Breast epithelium (tissue), 4 donors: ENCODE measurements around the gene LENG8. TPM values are rescaled to one million over a fixed set of nuclear protein-coding genes. Genes with fewer than 3 reads are reported as not detected.
A peak's percentile ranks its signal among the peaks of the same experiment; 100 is the strongest.
"Not testable (repeated sequence)": the region's sequence is repeated elsewhere in the genome, so short reads cannot be mapped to it uniquely, and the experiment has no call there.

Experiments
- DNase-seq, 2 donors: peaks; one replicate each; pipeline ENCODE4 v3.0.0-alpha.2; 2019; ENCODE audit warnings: low spot score in 2 of 2
- H3K27ac ChIP-seq, 2 donors: fragments of 200-600 bp; sonication (generic) in 1 of 2; one replicate each; pipeline ENCODE4 v1.5.1; 2016 to 2019; ENCODE audit warnings: mild to moderate bottlenecking in 1 of 2
- H3K27me3 ChIP-seq, 2 donors: fragments of 200-600 bp; sonication (generic) in 1 of 2; one replicate each; pipeline versions ENCODE4 v1.5.1 to v1.6.0; 2017 to 2019; ENCODE audit warnings: control low read depth in 1 of 2, mild to moderate bottlenecking in 1 of 2
- H3K36me3 ChIP-seq: fragments of 200-600 bp; one replicate; pipeline ENCODE4 v1.5.1; 2019
- H3K4me1 ChIP-seq, 2 donors: fragments of 200-600 bp; sonication (generic); one replicate each; pipeline ENCODE4 v1.5.1; 2016 to 2019; ENCODE audit warnings: control low read depth in 1 of 2
- H3K4me3 ChIP-seq, 3 donors: fragments of 200-600 bp; sonication (generic); 1 replicate in 2 of 3; 2 replicates in 1 of 3; pipeline ENCODE4 v1.5.1; 2016 to 2019; ENCODE audit warnings: mild to moderate bottlenecking in 3 of 3, moderate library complexity in 2 of 3
- H3K9me3 ChIP-seq, 2 donors: fragments of 200-600 bp; sonication (generic) in 1 of 2; one replicate each; pipeline ENCODE4 v1.5.1; 2016 to 2019; ENCODE audit warnings: control low read depth in 1 of 2
- CTCF ChIP-seq, 3 donors: fragments of 450-650 bp; IDR thresholded peaks; one replicate each; pipeline ENCODE4 v1.5.1; 2016 to 2017; ENCODE audit warnings: antibody characterized with exemption in 3 of 3, mild to moderate bottlenecking in 3 of 3, moderate library complexity in 3 of 3
- POLR2A ChIP-seq: fragments of 450-650 bp; IDR thresholded peaks from one replicate; pipeline ENCODE4 v1.6.1; 2016; ENCODE audit warnings: antibody characterized with exemption, mild to moderate bottlenecking, moderate library complexity
- POLR2AphosphoS5 ChIP-seq, 3 donors: sonication (generic); formaldehyde crosslinking; IDR thresholded peaks; one replicate each; pipeline ENCODE4 v1.6.1; 2017; ENCODE audit warnings: antibody characterized with exemption in 3 of 3
- intact Hi-C: fragments of 100-400 bp; cut with DNase I; formaldehyde crosslinking; loops from one replicate; pipeline ENCODE4 v1.15.1; 2023; ENCODE audit warnings: low total_unique reads
- total RNA-seq, 3 donors: library from RNA; depleted of rRNA; stranded (reverse); fragments of >200 nt; gene quantifications; one replicate each; pipeline ENCODE4 v1.1.0, GENCODE V29; 2016

The LENG8 gene
- total RNA-seq, 3 donors from 2014 or later, result 82.9 to 204 (median 148) TPM

DNA sequence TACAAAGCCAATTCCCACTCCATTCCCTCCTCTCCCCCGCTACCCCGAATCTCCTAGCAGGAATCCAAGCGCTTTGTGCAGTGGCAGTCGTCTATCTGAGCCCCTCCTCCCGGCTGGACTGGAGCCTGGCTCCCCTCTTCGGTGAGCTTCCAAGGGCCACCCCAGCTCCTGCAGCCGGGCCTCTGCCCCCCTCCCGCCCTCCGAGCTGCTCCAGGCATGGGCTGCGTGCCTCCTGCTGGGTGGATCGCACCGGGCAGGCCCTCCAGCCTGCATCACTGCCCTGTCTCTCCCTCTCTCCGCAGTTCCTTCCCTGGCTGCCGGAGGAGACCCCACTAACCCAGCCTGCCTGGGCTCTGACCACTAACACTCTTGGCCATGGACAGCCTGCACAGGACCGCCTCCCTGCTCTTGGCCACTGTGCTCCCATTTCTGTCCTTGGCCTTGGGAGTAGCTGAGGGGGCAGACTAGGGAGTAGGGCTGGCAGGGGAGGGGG, 12.9 kb upstream of the LENG8 start:
- intact Hi-C loops, result no loop called here
- peaks cover 0 to 7% of the 10 kb centered on the region in 2 donors for H3K4me1 ChIP-seq
- H3K4me3 ChIP-seq, result no peak overlapping the region
- no peaks in the 10 kb centered on the region for H3K36me3 ChIP-seq
- H3K9me3 ChIP-seq, result no peaks in the 10 kb centered on the region
- no peak for TF ChIP-seq POLR2A
- no peak for TF ChIP-seq CTCF (IDR thresholded peaks at IDR 0.05)
- TF ChIP-seq POLR2AphosphoS5 (IDR thresholded peaks at IDR 0.05), result no peak
- no peak for DNase-seq
- no peaks in the 10 kb centered on the region for H3K27me3 ChIP-seq
- H3K27ac ChIP-seq, result no peak overlapping the region

DNA sequence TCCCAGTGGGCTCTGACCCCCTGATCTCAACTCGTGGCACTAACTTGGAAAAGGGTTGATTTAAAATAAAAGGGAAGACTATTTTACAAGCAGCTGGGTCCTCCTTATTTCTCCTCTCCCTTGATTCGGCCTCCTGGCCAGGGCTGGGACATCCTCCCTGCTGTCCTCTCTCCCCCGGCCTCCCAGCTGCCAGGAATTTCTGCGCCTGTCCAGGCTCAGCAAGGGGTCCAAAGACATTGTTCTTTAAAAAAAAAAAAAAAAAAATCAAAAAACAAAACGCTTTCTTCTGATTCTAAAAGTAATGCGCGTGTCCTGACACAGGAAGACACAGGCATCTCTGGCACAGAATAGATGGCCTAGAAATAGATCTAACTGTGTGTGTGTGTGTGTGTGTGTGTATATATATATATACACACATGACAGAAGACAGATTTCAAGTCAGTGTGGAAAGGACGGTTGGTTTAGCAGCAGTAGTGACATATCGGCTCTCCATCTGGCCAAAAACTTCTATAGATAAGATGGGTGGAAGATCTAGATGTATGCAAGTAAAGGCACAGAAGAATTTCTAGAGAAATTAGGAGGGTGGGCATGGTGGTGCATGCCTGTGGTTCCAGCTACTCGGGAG, 12.3 kb upstream of the LENG8 start:
- no peak for DNase-seq
- intact Hi-C loops, result no loop called here
- no peak overlapping the region for H3K27ac ChIP-seq

GRCh38 chr19:54439174-54439851, 9.7 kb upstream of the LENG8 start:
- TF ChIP-seq CTCF (IDR thresholded peaks at IDR 0.05) (peak in 2 of 3 donors; percentile 43 to 52), POLR2A (no peak)
- Histone ChIP-seq H3K27ac (no peak overlapping the region), H3K27me3 (no peaks in the 10 kb centered on the region), H3K36me3 (no peaks in the 10 kb centered on the region), H3K4me1 (peaks cover 0 to 5% of the 10 kb centered on the region in 2 donors), H3K9me3 (no peaks in the 10 kb centered on the region), H3K4me3 (no peak overlapping the region)
- peak; percentile 60 to 84 for DNase-seq
- intact Hi-C loops, result no loop called here

More for the DNA sequence above, 12.3 kb upstream of the LENG8 start:
- H3K27me3 ChIP-seq, result no peaks in the 10 kb centered on the region
- no peak for TF ChIP-seq POLR2A
- no peak for TF ChIP-seq CTCF (IDR thresholded peaks at IDR 0.05)
- no peak for TF ChIP-seq POLR2AphosphoS5 (IDR thresholded peaks at IDR 0.05)
- no peak overlapping the region for H3K4me3 ChIP-seq
- no peaks in the 10 kb centered on the region for H3K36me3 ChIP-seq
- H3K4me1 ChIP-seq, result peaks cover 0 to 5% of the 10 kb centered on the region in 2 donors
- H3K9me3 ChIP-seq, result no peaks in the 10 kb centered on the region

GRCh38 chr19:54440641-54441040, 8.4 kb upstream of the LENG8 start:
- H3K27ac ChIP-seq, result no peak overlapping the region
- no peaks in the 10 kb centered on the region for H3K4me1 ChIP-seq
- H3K27me3 ChIP-seq, result no peaks in the 10 kb centered on the region
- DNase-seq, result no peak
- no peaks in the 10 kb centered on the region for H3K9me3 ChIP-seq
- intact Hi-C loops, result no loop called here
- TF ChIP-seq CTCF (IDR thresholded peaks at IDR 0.05) (no peak), POLR2A (no peak), POLR2AphosphoS5 (IDR thresholded peaks at IDR 0.05) (no peak)
- H3K4me3 ChIP-seq, result no peak overlapping the region
- H3K36me3 ChIP-seq, result no peaks in the 10 kb centered on the region

GRCh38 chr19:54444737-54445136, 4.3 kb upstream of the LENG8 start:
- H3K27ac ChIP-seq, result no peak overlapping the region
- DNase-seq, result no peak
- TF ChIP-seq POLR2A, result no peak
- TF ChIP-seq POLR2AphosphoS5 (IDR thresholded peaks at IDR 0.05), result no peak
- TF ChIP-seq CTCF (IDR thresholded peaks at IDR 0.05), result no peak
- no peaks in the 10 kb centered on the region for H3K9me3 ChIP-seq
- no peaks in the 10 kb centered on the region for H3K27me3 ChIP-seq
- peaks cover 0 to 4% of the 10 kb centered on the region in 2 donors for H3K4me1 ChIP-seq
- no peaks in the 10 kb centered on the region for H3K36me3 ChIP-seq
- intact Hi-C loops, result no loop called here
- no peak overlapping the region for H3K4me3 ChIP-seq

DNA sequence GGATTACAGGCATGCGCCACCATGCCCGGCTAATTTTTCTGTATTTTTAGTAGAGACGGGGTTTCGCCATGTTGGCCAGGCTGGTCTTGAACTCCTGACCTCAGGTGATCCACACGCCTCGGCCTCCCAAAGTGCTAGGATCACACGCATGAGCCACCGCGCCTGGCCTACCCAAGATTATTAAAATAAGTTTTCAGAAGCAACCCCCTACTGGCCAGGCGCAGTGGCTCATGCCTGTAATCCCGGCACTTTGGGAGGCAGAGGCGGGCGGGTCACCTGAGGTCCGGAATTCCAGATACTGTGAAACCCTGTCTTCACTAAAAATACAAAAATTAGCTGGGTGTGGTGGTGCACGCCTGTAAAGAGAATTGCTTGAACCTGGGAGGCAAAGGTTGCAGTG, 2.6 kb upstream of the LENG8 start:
- H3K36me3 ChIP-seq, H3K27ac ChIP-seq, intact Hi-C loops, H3K9me3 ChIP-seq, H3K4me3 ChIP-seq, H3K27me3 ChIP-seq, DNase-seq: not testable (repeated sequence)
- H3K4me1 ChIP-seq, result peaks cover 4 to 17% of the 10 kb centered on the region in 2 donors
